ENCODE results near the gene BMPR1A. TPM values are rescaled to one million over a fixed set of nuclear protein-coding genes. Genes with fewer than 3 reads are reported as not detected.
A peak's percentile ranks its signal among the peaks of the same experiment; 100 is the strongest.

The BMPR1A gene
- total and polyA plus RNA-seq, 2 of the 13 experiments (the other 11 are each of a cell fraction or from before 2014, with no cell fraction given), result 17.8 to 44.2 TPM

- no peak for TF ChIP-seq ZNF672 (CRISPR knock-in tag; IDR thresholded peaks at IDR 0.05)
- TF ChIP-seq YEATS4 (CRISPR knock-in tag; IDR thresholded peaks at IDR 0.05; ENCODE audit: borderline replicate concordance), result no peak
- TF ChIP-seq, protein P1, sequence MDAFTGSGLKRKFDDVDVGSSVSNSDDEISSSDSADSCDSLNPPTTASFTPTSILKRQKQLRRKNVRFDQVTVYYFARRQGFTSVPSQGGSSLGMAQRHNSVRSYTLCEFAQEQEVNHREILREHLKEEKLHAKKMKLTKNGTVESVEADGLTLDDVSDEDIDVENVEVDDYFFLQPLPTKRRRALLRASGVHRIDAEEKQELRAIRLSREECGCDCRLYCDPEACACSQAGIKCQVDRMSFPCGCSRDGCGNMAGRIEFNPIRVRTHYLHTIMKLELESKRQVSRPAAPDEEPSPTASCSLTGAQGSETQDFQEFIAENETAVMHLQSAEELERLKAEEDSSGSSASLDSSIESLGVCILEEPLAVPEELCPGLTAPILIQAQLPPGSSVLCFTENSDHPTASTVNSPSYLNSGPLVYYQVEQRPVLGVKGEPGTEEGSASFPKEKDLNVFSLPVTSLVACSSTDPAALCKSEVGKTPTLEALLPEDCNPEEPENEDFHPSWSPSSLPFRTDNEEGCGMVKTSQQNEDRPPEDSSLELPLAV (CRISPR knock-in tag; conservative IDR thresholded peaks at IDR 0.05; ENCODE audit: low read depth), result no peak
- no peak for TF ChIP-seq XRCC5 (optimal IDR thresholded peaks at IDR 0.05; ENCODE audit: low read length)
- no peak for TF ChIP-seq ZKSCAN8 (CRISPR knock-in tag; IDR thresholded peaks at IDR 0.05; ENCODE audit: borderline replicate concordance)
- no peak for TF ChIP-seq ZNF567 (CRISPR knock-in tag; IDR thresholded peaks at IDR 0.05; ENCODE audit: borderline replicate concordance)
- TF ChIP-seq ZNF749 (CRISPR knock-in tag; IDR thresholded peaks at IDR 0.05; ENCODE audit: borderline replicate concordance), result no peak
- no peak for TF ChIP-seq MAFF (IDR thresholded peaks at IDR 0.05; ENCODE audit: low read depth, low read length)
- TF ChIP-seq, protein P2, sequence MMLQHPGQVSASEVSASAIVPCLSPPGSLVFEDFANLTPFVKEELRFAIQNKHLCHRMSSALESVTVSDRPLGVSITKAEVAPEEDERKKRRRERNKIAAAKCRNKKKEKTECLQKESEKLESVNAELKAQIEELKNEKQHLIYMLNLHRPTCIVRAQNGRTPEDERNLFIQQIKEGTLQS (CRISPR knock-in tag; IDR thresholded peaks at IDR 0.05), result no peak
- no peak for TF ChIP-seq FOXM1 (CRISPR knock-in tag; IDR thresholded peaks at IDR 0.05)
- TF ChIP-seq MTERF4 (CRISPR knock-in tag; IDR thresholded peaks at IDR 0.05), result no peak
- TF ChIP-seq ZNF383 (CRISPR knock-in tag; IDR thresholded peaks at IDR 0.05; ENCODE audit: borderline replicate concordance), result no peak
- no peak for TF ChIP-seq NFIC (IDR thresholded peaks at IDR 0.05; ENCODE audit: low read length)
- TF ChIP-seq HMG20A (CRISPR knock-in tag; IDR thresholded peaks at IDR 0.05; ENCODE audit: borderline replicate concordance), result no peak
- no peak for TF ChIP-seq ZNF337 (CRISPR knock-in tag; IDR thresholded peaks at IDR 0.05; ENCODE audit: borderline replicate concordance, low read depth)
- no peak for TF ChIP-seq RORA (CRISPR knock-in tag; IDR thresholded peaks at IDR 0.05)
- TF ChIP-seq SYNCRIP (IDR thresholded peaks at IDR 0.05; ENCODE audit: insufficient read depth, low read depth, low read length), result no peak
- TF ChIP-seq ZNF724P (CRISPR knock-in tag; IDR thresholded peaks at IDR 0.05; ENCODE audit: borderline replicate concordance), result peak; percentile 32; the same call in 1 of the 2 replicates
- no peak for TF ChIP-seq SMYD3 (CRISPR knock-in tag; IDR thresholded peaks at IDR 0.05)
- no peak for TF ChIP-seq MED13 (CRISPR knock-in tag; IDR thresholded peaks at IDR 0.05)
- no peak for TF ChIP-seq TMF1 (CRISPR knock-in tag; IDR thresholded peaks at IDR 0.05; ENCODE audit: low read depth)
- TF ChIP-seq, protein P3, sequence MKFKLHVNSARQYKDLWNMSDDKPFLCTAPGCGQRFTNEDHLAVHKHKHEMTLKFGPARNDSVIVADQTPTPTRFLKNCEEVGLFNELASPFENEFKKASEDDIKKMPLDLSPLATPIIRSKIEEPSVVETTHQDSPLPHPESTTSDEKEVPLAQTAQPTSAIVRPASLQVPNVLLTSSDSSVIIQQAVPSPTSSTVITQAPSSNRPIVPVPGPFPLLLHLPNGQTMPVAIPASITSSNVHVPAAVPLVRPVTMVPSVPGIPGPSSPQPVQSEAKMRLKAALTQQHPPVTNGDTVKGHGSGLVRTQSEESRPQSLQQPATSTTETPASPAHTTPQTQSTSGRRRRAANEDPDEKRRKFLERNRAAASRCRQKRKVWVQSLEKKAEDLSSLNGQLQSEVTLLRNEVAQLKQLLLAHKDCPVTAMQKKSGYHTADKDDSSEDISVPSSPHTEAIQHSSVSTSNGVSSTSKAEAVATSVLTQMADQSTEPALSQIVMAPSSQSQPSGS (CRISPR knock-in tag; IDR thresholded peaks at IDR 0.05), result 0 out of 2 replicates have a peak, but pooled peaks have one; percentile 4
- no peak for TF ChIP-seq EEA1 (CRISPR knock-in tag; IDR thresholded peaks at IDR 0.05; ENCODE audit: borderline replicate concordance)
- TF ChIP-seq HMGA1 (CRISPR knock-in tag; conservative IDR thresholded peaks at IDR 0.05), result no peak
- TF ChIP-seq ZUFSP (CRISPR knock-in tag; IDR thresholded peaks at IDR 0.05; ENCODE audit: borderline replicate concordance), result no peak
- TF ChIP-seq FOXA1 (IDR thresholded peaks at IDR 0.05), result no peak
- TF ChIP-seq FOXA1 (CRISPR knock-in tag; IDR thresholded peaks at IDR 0.05), result no peak
These were observed at the start of gene BMPR1A (continued) for GRCh38 chr10:86756511-86757112.

Measured in HepG2 (cell line).